GM12878 (cell line): Measurements from ENCODE around the gene SF3A1. TPM values are rescaled to one million over a fixed set of nuclear protein-coding genes. Genes with fewer than 3 reads are reported as not detected.

Source experiments
- BACH1 ChIP-seq: fragments of 450-650 bp; IDR thresholded peaks from 2 replicates; pipeline ENCODE4 v1.6.1; 2017; ENCODE audit warnings: mild to moderate bottlenecking, borderline replicate concordance
- CBX5 ChIP-seq: sonication (generic); IDR thresholded peaks from 2 replicates; pipeline ENCODE4 v1.6.1; 2016; ENCODE audit warnings: low read depth, moderate library complexity, mild to moderate bottlenecking, inconsistent platforms
- CHD1 ChIP-seq: IDR thresholded peaks from 2 replicates; pipeline ENCODE4 v1.6.1; 2012; ENCODE audit warnings: low read depth, low read length, improper control_type of control experiment
- EGR1 ChIP-seq, 2 experiments: IDR thresholded peaks; 1 replicate in 1 of 2; 2 replicates in 1 of 2; pipeline ENCODE4 v1.6.1; 2011 to 2012; ENCODE audit warnings: low read depth in 2 of 2, low read length in 2 of 2, borderline replicate concordance in 1 of 2, mild to moderate bottlenecking in 1 of 2, moderate library complexity in 1 of 2
- IKZF1 ChIP-seq: fragments of 450-650 bp; conservative IDR thresholded peaks from 2 replicates; pipeline ENCODE4 v1.6.1; 2017; ENCODE audit warnings: antibody characterized with exemption, mild to moderate bottlenecking
- MYC ChIP-seq: IDR thresholded peaks from 2 replicates; pipeline ENCODE4 v1.6.1; 2011; ENCODE audit warnings: mild to moderate bottlenecking, low read length, moderate library complexity, inconsistent platforms; ENCODE audit not compliant: insufficient read depth, insufficient replicate concordance, insufficient read length, severe bottlenecking
- NFYA ChIP-seq: IDR thresholded peaks from 2 replicates; pipeline ENCODE4 v1.6.1; 2011; ENCODE audit warnings: low read depth, mild to moderate bottlenecking, low read length, improper control_type of control experiment, borderline replicate concordance
- NR2F1 ChIP-seq: fragments of 450-650 bp; conservative IDR thresholded peaks from 2 replicates; pipeline ENCODE4 v1.6.1; 2017; ENCODE audit warnings: mild to moderate bottlenecking
- SMARCA5 ChIP-seq: fragments of 450-650 bp; IDR thresholded peaks from 2 replicates; pipeline ENCODE4 v1.6.1; 2017; ENCODE audit warnings: mild to moderate bottlenecking
- SPI1 ChIP-seq: IDR thresholded peaks from 2 replicates; pipeline ENCODE4 v1.6.1; 2011; ENCODE audit warnings: low read depth, mild to moderate bottlenecking, low read length, moderate library complexity, borderline replicate concordance; ENCODE audit not compliant: insufficient read depth
- SREBF1 ChIP-seq: IDR thresholded peaks from 2 replicates; pipeline ENCODE4 v1.6.1; 2012; ENCODE audit warnings: mild to moderate bottlenecking, low read length
- TAF1 ChIP-seq: IDR thresholded peaks from 2 replicates; pipeline ENCODE4 v1.6.1; 2011; ENCODE audit warnings: mild to moderate bottlenecking, low read depth, low read length, borderline replicate concordance
- TBL1XR1 ChIP-seq: IDR thresholded peaks from 2 replicates; pipeline ENCODE4 v1.6.1; 2012; ENCODE audit warnings: low read depth, low read length, improper control_type of control experiment
- ZNF622 ChIP-seq: fragments of 450-650 bp; IDR thresholded peaks from 2 replicates; pipeline ENCODE4 v1.6.1; 2017; ENCODE audit warnings: mild to moderate bottlenecking, inconsistent platforms
- polyA plus RNA-seq, 11 experiments: library from polyadenylated mRNA; depleted of rRNA in 4 of 11; unstranded in 6 of 11; stranded (reverse) in 5 of 11; fragments of >200 nt; fragmentation: Nextera tagmentation in 4 of 11; fragmentation: Illumina TruSeq in 1 of 11; extraction: Ambion mirVana in 4 of 11; extraction: Trizol in 1 of 11; gene quantifications; 1 replicate in 1 of 11; 2 replicates in 10 of 11; pipeline versions ENCODE4 v1.2.1 to v1.2.3, GENCODE V29; 2011 to 2016; ENCODE audit warnings: inconsistent platforms in 2 of 11, missing spikeins in 2 of 11, low read depth in 1 of 11
- total RNA-seq, 4 experiments: library from RNA; depleted of rRNA in 3 of 4; stranded (reverse); fragments of >200 nt in 3 of 4; fragmentation: Illumina TruSeq in 1 of 4; extraction: Trizol in 1 of 4; gene quantifications; 2 replicates each; pipeline versions ENCODE4 v1.2.1 to v1.2.3, GENCODE V29; 2013 to 2021
- TF ChIP-seq, protein P1 (sequence below): fragments of 450-650 bp; formaldehyde crosslinking; IDR thresholded peaks from 2 replicates; pipeline ENCODE4 v1.4.0; 2020; ENCODE audit warnings: mild to moderate bottlenecking, moderate library complexity
- TF ChIP-seq, protein P2 (sequence below): fragments of 150-350 bp; IDR thresholded peaks from 2 replicates; pipeline ENCODE4 v1.6.1; 2014; ENCODE audit warnings: mild to moderate bottlenecking, low read depth, low read length
- TF ChIP-seq, protein P3 (sequence below): fragments of 450-650 bp; IDR thresholded peaks from 2 replicates; pipeline ENCODE4 v1.6.1; 2017; ENCODE audit warnings: mild to moderate bottlenecking, moderate library complexity
- TF ChIP-seq, protein P4 (sequence below): IDR thresholded peaks from 2 replicates; pipeline ENCODE4 v1.6.1; 2012; ENCODE audit warnings: low read length, inconsistent platforms

Gene SF3A1
- total and polyA plus RNA-seq, 10 of the 15 experiments (the other 5 are each of a cell fraction or from before 2014, with no cell fraction given) = 10.4 to 239 (median 46.0) TPM

DNA sequence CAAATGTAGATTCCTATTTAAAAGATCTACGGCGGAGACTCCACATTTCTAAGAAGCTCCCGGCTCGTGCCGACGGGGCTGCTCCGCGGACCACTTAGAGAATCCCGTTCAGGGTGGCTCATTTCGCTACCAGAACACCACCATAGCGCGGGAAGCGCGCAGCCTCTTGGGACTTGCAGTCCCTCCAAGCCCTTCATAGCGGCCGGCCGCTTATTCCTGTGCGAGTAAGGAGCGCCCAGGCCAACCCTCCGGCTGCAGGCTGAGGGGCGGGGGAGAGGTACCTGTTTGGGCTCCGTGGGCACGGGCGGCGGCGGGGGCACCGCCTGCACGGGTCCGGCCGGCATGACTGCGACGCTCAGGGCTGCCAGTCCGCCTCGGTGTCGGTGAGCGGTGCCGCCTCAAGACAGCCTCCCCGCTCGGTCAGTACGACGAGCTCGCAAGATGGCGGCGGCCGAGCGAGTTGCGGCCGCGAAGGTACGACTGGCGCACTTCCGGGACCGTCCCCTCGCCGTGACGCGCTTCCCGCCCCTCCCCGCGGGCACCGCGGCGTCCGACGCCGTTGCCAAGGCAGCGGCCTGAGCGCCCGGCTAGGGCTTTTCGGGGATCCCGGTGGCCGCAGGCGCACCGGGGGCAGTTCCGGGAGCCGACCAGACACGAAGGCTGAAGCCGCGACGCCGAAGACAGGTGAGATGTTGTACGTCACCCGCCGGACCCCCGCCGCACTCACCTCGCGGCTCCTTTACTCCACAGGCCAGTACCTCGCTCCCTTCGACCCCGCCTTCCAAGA is at the start of gene SF3A1, which contains the start of gene CCDC157 (continued):
- TF ChIP-seq EGR1 (IDR thresholded peaks at IDR 0.05; ENCODE audit: borderline replicate concordance in 1 of 2, low read depth in 2 of 2, low read length in 2 of 2) (no peak), SMARCA5 (no peak), TAF1 (peak; percentile 66; the same call in 1 of the 2 replicates), NR2F1 (peak; percentile 73), ZNF622 (no peak), CHD1 (0 out of 2 replicates have a peak, but pooled peaks have one; percentile 61), MYC (peak; percentile 62), SPI1 (peak; percentile 20; the same call in 1 of the 2 replicates), CBX5 (no peak), NFYA (no peak), IKZF1 (peak; percentile 91), BACH1 (peak; percentile 92), TBL1XR1 (no peak; the same call in 1 of the 2 replicates), SREBF1 (no peak)
- TF ChIP-seq, protein P1, sequence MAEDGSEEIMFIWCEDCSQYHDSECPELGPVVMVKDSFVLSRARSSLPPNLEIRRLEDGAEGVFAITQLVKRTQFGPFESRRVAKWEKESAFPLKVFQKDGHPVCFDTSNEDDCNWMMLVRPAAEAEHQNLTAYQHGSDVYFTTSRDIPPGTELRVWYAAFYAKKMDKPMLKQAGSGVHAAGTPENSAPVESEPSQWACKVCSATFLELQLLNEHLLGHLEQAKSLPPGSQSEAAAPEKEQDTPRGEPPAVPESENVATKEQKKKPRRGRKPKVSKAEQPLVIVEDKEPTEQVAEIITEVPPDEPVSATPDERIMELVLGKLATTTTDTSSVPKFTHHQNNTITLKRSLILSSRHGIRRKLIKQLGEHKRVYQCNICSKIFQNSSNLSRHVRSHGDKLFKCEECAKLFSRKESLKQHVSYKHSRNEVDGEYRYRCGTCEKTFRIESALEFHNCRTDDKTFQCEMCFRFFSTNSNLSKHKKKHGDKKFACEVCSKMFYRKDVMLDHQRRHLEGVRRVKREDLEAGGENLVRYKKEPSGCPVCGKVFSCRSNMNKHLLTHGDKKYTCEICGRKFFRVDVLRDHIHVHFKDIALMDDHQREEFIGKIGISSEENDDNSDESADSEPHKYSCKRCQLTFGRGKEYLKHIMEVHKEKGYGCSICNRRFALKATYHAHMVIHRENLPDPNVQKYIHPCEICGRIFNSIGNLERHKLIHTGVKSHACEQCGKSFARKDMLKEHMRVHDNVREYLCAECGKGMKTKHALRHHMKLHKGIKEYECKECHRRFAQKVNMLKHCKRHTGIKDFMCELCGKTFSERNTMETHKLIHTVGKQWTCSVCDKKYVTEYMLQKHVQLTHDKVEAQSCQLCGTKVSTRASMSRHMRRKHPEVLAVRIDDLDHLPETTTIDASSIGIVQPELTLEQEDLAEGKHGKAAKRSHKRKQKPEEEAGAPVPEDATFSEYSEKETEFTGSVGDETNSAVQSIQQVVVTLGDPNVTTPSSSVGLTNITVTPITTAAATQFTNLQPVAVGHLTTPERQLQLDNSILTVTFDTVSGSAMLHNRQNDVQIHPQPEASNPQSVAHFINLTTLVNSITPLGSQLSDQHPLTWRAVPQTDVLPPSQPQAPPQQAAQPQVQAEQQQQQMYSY (CRISPR knock-in tag) = no peak
- TF ChIP-seq, protein P2, sequence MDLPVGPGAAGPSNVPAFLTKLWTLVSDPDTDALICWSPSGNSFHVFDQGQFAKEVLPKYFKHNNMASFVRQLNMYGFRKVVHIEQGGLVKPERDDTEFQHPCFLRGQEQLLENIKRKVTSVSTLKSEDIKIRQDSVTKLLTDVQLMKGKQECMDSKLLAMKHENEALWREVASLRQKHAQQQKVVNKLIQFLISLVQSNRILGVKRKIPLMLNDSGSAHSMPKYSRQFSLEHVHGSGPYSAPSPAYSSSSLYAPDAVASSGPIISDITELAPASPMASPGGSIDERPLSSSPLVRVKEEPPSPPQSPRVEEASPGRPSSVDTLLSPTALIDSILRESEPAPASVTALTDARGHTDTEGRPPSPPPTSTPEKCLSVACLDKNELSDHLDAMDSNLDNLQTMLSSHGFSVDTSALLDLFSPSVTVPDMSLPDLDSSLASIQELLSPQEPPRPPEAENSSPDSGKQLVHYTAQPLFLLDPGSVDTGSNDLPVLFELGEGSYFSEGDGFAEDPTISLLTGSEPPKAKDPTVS = no peak
- TF ChIP-seq, protein P3, sequence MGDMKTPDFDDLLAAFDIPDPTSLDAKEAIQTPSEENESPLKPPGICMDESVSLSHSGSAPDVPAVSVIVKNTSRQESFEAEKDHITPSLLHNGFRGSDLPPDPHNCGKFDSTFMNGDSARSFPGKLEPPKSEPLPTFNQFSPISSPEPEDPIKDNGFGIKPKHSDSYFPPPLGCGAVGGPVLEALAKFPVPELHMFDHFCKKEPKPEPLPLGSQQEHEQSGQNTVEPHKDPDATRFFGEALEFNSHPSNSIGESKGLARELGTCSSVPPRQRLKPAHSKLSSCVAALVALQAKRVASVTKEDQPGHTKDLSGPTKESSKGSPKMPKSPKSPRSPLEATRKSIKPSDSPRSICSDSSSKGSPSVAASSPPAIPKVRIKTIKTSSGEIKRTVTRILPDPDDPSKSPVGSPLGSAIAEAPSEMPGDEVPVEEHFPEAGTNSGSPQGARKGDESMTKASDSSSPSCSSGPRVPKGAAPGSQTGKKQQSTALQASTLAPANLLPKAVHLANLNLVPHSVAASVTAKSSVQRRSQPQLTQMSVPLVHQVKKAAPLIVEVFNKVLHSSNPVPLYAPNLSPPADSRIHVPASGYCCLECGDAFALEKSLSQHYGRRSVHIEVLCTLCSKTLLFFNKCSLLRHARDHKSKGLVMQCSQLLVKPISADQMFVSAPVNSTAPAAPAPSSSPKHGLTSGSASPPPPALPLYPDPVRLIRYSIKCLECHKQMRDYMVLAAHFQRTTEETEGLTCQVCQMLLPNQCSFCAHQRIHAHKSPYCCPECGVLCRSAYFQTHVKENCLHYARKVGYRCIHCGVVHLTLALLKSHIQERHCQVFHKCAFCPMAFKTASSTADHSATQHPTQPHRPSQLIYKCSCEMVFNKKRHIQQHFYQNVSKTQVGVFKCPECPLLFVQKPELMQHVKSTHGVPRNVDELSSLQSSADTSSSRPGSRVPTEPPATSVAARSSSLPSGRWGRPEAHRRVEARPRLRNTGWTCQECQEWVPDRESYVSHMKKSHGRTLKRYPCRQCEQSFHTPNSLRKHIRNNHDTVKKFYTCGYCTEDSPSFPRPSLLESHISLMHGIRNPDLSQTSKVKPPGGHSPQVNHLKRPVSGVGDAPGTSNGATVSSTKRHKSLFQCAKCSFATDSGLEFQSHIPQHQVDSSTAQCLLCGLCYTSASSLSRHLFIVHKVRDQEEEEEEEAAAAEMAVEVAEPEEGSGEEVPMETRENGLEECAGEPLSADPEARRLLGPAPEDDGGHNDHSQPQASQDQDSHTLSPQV = no peak
- TF ChIP-seq, protein P4, sequence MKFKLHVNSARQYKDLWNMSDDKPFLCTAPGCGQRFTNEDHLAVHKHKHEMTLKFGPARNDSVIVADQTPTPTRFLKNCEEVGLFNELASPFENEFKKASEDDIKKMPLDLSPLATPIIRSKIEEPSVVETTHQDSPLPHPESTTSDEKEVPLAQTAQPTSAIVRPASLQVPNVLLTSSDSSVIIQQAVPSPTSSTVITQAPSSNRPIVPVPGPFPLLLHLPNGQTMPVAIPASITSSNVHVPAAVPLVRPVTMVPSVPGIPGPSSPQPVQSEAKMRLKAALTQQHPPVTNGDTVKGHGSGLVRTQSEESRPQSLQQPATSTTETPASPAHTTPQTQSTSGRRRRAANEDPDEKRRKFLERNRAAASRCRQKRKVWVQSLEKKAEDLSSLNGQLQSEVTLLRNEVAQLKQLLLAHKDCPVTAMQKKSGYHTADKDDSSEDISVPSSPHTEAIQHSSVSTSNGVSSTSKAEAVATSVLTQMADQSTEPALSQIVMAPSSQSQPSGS = no peak
